Measurements from ENCODE around the gene POC1A. TPM values are rescaled to one million over a fixed set of nuclear protein-coding genes. Genes with fewer than 3 reads are reported as not detected.

The POC1A gene
- total RNA-seq, 1 donor: 1.8 TPM

DNA sequence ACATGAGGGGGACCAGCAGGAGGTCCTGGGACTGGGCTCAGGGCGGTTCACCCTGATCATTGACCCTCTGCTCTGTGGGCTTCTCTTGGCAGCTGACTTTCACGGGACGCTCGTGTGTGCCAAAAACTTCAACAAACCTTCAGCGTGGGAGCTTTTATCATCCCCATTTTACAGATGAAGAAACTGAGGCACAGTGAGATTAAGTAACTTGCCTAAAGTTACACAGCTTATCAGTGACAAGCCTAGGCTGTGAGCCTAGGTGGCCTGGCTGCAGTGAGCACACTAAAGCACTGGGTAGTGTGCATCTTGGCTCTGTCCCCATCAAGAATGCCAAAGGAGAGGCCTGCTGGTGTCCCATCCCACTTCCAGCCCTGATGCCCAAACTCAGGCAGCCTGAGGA lies 74.3 kb downstream of the POC1A start:
- H3K4me1 ChIP-seq (ENCODE audit: insufficient read depth, low read length): no peaks in the 10 kb centered on the region
- H3K36me3 ChIP-seq (ENCODE audit: insufficient read depth, low read length): no peaks in the 10 kb centered on the region
- no peak overlapping the region for H2AFZ ChIP-seq (ENCODE audit: low read length)
- no peaks in the 10 kb centered on the region for H4K20me1 ChIP-seq (ENCODE audit: insufficient read depth, low read length)
- H3K4me3 ChIP-seq (ENCODE audit: insufficient read depth, low read length): no peak overlapping the region
- TF ChIP-seq, protein P1, sequence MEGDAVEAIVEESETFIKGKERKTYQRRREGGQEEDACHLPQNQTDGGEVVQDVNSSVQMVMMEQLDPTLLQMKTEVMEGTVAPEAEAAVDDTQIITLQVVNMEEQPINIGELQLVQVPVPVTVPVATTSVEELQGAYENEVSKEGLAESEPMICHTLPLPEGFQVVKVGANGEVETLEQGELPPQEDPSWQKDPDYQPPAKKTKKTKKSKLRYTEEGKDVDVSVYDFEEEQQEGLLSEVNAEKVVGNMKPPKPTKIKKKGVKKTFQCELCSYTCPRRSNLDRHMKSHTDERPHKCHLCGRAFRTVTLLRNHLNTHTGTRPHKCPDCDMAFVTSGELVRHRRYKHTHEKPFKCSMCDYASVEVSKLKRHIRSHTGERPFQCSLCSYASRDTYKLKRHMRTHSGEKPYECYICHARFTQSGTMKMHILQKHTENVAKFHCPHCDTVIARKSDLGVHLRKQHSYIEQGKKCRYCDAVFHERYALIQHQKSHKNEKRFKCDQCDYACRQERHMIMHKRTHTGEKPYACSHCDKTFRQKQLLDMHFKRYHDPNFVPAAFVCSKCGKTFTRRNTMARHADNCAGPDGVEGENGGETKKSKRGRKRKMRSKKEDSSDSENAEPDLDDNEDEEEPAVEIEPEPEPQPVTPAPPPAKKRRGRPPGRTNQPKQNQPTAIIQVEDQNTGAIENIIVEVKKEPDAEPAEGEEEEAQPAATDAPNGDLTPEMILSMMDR (IDR thresholded peaks at IDR 0.05; ENCODE audit: extremely low read depth, low read depth, low read length): no peak
- no peaks in the 10 kb centered on the region for H3K79me2 ChIP-seq (ENCODE audit: insufficient read depth, low read length)
- DNase-seq (ENCODE audit: insufficient read length, low spot score, missing footprints): no peak
- H3K27me3 ChIP-seq (ENCODE audit: insufficient read depth, low read length): no peaks in the 10 kb centered on the region
- no peaks in the 10 kb centered on the region for H3K9me3 ChIP-seq (ENCODE audit: low read depth, low read length)
- H3K4me2 ChIP-seq (ENCODE audit: insufficient read depth, low read length): no peak overlapping the region
- no peak overlapping the region for H3K27ac ChIP-seq (ENCODE audit: low read depth, low read length)

DNA sequence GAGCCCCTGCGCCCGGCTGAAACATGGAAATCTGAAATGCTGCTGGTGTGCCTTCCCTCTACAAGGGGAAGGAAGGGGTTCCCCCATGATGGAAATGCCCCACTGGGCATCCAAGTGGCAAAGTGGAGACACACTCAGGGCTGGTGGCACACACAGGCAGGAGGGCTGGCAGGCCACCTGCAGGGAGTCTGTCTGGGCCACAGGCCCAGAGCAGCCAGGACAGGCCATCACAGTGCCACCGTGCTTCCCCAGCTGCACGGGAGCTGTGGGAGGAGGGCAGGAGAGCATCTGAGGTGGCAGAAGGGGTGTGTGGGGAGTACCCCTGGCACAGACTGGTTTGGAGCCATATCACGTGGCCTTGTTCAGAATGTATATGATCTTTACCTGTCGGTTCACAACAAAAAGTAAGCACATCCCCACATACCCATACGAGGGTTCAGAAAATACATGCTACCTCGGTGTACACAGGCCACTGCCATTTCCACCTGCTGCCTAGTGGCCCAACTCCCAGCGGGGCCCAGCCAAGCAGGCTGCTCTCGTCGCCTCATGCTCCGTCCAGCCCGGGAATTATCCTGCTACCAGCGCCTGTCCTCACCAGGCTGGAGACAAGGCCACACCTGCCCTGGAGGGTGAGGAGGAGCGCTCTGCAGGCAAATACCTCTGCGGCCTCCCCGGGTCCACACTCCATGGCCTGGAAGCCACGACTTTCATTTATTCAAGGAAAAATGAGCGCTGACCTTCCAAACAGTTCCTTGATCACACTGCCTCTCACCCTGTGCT lies 75.3 kb downstream of the POC1A start:
- Histone ChIP-seq H3K79me2 (ENCODE audit: insufficient read depth, low read length) (no peaks in the 10 kb centered on the region), H3K4me1 (ENCODE audit: insufficient read depth, low read length) (no peaks in the 10 kb centered on the region), H3K36me3 (ENCODE audit: insufficient read depth, low read length) (no peaks in the 10 kb centered on the region), H3K4me3 (ENCODE audit: insufficient read depth, low read length) (no peak overlapping the region), H3K9me3 (ENCODE audit: low read depth, low read length) (no peaks in the 10 kb centered on the region), H3K4me2 (ENCODE audit: insufficient read depth, low read length) (no peak overlapping the region), H2AFZ (ENCODE audit: low read length) (no peak overlapping the region), H4K20me1 (ENCODE audit: insufficient read depth, low read length) (no peaks in the 10 kb centered on the region), H3K27ac (ENCODE audit: low read depth, low read length) (no peak overlapping the region), H3K27me3 (ENCODE audit: insufficient read depth, low read length) (no peaks in the 10 kb centered on the region)
- TF ChIP-seq, protein P1 (IDR thresholded peaks at IDR 0.05; ENCODE audit: extremely low read depth, low read depth, low read length): no peak
- peak; percentile 38 for DNase-seq (ENCODE audit: insufficient read length, low spot score, missing footprints)

DNA sequence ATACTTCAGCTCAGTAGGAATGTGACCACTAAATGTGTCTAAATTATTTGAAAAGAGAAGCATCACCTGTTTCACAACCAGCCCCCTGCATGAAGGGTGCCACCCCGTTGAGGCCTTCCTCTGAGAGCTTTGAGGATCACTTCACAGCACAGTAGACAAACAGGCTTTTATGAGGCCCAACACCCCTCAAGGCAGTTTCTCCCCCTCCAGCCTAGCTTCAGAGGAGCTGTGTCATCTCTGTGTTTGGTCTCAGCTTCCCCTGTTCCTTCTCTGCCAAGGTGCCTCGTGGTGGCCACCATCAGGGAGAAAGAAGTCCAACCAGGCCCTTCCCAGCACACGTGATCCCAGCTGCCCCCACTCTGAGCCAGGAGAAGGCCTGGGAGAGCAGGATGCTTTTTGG lies 76.3 kb downstream of the POC1A start:
- H3K36me3 ChIP-seq (ENCODE audit: insufficient read depth, low read length): no peaks in the 10 kb centered on the region
- TF ChIP-seq, protein P1 (IDR thresholded peaks at IDR 0.05; ENCODE audit: extremely low read depth, low read depth, low read length): no peak
- H2AFZ ChIP-seq (ENCODE audit: low read length): no peak overlapping the region
- H3K27me3 ChIP-seq (ENCODE audit: insufficient read depth, low read length): no peaks in the 10 kb centered on the region
- H3K4me2 ChIP-seq (ENCODE audit: insufficient read depth, low read length): no peak overlapping the region
- H4K20me1 ChIP-seq (ENCODE audit: insufficient read depth, low read length): no peaks in the 10 kb centered on the region
- H3K9me3 ChIP-seq (ENCODE audit: low read depth, low read length): no peaks in the 10 kb centered on the region
- no peaks in the 10 kb centered on the region for H3K79me2 ChIP-seq (ENCODE audit: insufficient read depth, low read length)
- no peaks in the 10 kb centered on the region for H3K4me1 ChIP-seq (ENCODE audit: insufficient read depth, low read length)
- peak; percentile 63 for DNase-seq (ENCODE audit: insufficient read length, low spot score, missing footprints)
- no peak overlapping the region for H3K4me3 ChIP-seq (ENCODE audit: insufficient read depth, low read length)
- H3K27ac ChIP-seq (ENCODE audit: low read depth, low read length): no peak overlapping the region

DNA sequence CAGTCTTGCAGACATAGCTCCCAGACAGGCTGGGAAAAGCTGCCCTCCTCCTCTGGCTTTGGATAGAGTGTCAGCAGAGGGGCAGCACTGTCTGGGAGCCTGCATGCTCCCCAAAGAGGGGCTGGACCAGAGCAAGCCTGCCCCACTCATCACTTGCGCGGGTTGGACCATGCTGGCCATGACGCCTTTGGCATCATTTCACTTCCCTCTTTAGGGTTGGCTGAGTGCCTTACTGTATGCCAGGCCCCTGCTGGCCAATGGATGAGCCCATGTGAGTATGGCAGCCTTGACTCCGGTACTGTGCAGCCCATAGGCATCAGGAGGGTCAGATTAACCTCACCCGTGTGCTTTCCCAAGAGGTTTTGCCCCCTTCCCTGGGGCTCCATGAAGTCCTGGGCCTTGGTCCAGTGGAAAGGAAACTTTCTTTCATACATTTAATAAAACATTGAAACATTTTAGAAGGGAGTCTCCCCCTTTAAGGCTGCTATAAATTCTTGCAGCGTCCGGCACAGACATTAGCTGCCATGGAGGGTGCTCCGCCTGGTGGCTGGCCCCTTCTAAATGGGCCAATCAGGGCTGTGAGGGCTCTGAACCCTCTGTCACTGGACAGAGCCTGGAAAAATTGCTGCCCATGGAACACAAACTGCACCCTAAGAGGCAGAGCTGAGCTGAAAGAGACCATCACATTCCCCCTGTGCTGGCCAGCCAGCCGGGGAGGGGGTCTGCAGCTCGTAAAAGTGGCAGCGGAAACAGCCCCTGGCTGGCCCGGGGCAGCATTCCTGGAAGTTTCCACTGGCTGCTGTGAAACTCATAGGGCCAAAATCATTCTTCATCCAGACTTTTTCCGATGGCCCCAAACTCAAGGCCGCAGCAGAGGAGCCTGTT lies 77.1 kb downstream of the POC1A start:
- H3K4me1 ChIP-seq (ENCODE audit: insufficient read depth, low read length): no peaks in the 10 kb centered on the region
- H2AFZ ChIP-seq (ENCODE audit: low read length): no peak overlapping the region
- no peaks in the 10 kb centered on the region for H4K20me1 ChIP-seq (ENCODE audit: insufficient read depth, low read length)
- TF ChIP-seq, protein P1 (IDR thresholded peaks at IDR 0.05; ENCODE audit: extremely low read depth, low read depth, low read length): no peak
- no peaks in the 10 kb centered on the region for H3K79me2 ChIP-seq (ENCODE audit: insufficient read depth, low read length)
- H3K27me3 ChIP-seq (ENCODE audit: insufficient read depth, low read length): no peaks in the 10 kb centered on the region
- H3K4me2 ChIP-seq (ENCODE audit: insufficient read depth, low read length): no peak overlapping the region
- H3K36me3 ChIP-seq (ENCODE audit: insufficient read depth, low read length): no peaks in the 10 kb centered on the region
- no peak overlapping the region for H3K4me3 ChIP-seq (ENCODE audit: insufficient read depth, low read length)
- peak; percentile 78 for DNase-seq (ENCODE audit: insufficient read length, low spot score, missing footprints)
- no peaks in the 10 kb centered on the region for H3K9me3 ChIP-seq (ENCODE audit: low read depth, low read length)
- H3K27ac ChIP-seq (ENCODE audit: low read depth, low read length): no peak overlapping the region
